Brain pericyte (primary cell): ENCODE measurements around the gene PRDM9.
"Not testable (repeated sequence)": the region's sequence is repeated elsewhere in the genome, so short reads cannot be mapped to it uniquely, and the experiment has no call there.

Experiments used
- DNase-seq: peaks from one replicate; pipeline ENCODE4 v3.0.0-alpha.2; 2012; ENCODE audit warnings: low read depth, low spot score

PRDM9 gene

DNA sequence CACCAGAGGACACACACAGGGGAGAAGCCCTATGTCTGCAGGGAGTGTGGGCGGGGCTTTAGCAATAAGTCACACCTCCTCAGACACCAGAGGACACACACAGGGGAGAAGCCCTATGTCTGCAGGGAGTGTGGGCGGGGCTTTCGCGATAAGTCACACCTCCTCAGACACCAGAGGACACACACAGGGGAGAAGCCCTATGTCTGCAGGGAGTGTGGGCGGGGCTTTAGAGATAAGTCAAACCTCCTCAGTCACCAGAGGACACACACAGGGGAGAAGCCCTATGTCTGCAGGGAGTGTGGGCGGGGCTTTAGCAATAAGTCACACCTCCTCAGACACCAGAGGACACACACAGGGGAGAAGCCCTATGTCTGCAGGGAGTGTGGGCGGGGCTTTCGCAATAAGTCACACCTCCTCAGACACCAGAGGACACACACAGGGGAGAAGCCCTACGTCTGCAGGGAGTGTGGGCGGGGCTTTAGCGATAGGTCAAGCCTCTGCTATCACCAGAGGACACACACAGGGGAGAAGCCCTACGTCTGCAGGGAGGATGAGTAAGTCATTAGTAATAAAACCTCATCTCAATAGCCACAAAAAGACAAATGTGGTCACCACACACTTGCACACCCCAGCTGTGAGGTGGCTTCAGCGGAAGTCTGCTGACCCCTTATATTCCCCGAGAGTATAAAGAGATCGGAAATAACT lies 20.0 kb downstream of the PRDM9 start:
- DNase-seq = not testable (repeated sequence)

DNA sequence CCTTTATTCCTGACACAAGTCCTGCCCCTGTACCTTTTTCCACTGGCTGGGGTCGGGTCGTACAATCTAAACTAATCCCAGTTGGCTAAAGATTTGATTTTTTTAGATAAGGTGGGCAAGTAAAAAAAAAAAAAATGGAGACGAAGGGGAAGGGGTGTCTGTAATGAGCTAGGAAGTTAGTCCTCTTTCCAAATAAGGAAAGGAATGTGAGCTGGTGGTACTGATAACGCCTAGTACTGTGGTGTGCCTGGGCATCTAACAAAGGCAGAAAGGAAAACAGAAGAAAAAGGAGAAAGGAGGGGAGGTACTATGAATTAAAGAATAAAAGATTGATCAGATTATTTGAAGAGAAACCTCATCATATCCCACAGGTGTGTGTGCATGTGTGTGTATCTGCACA lies 21.3 kb downstream of the PRDM9 start:
- no peak for DNase-seq

DNA sequence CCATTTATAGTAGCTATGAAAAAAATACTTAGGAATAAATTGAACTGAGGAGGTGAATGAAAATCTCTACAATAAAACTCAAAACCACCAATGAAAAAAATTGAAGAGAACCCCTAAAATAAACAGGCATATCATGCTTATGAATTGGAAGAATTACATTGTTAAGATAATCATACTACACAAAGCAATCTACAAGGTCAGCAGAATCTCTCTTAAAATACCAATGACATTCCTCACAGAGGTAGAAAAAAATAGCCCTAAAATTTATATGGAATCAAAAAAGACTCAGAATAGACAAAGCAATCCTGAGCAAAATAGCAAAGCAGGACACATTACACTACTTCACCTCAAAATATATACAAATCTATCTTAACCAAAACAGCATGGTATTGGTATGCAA lies 23.2 kb downstream of the PRDM9 start:
- no peak for DNase-seq

DNA sequence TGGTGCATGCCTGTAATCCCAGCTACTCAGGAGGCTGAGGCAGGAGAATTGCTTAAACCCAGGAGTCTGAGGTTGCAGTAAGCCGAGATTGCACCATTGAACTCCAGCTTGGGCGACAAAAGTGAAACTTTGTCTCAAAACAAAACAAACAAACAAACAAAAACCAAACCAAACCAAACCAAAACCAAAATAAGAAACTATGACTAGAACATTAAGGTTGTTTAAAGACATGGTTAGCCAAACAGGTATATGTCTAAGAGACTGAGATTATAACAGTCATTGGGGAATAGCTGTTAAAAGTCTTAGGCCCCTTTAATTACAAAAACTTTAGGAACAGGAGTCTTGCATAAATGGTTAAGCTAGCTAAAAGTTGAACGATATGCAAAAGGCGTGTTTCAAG lies 63.6 kb downstream of the PRDM9 start:
- no peak for DNase-seq
